WTC11 (cell line): Measurements from ENCODE around the gene IPO8. TPM values are rescaled to one million over a fixed set of nuclear protein-coding genes. Genes with fewer than 3 reads are reported as not detected.

ENCODE experiments used
- ATAC-seq: fragments of 200-7000 bp; cut with Tn5 transposase; 2 replicates; pipeline ENCODE4 v1.10.0; 2021; ENCODE audit warnings: mild to moderate bottlenecking, moderate library complexity
- CTCF ChIA-PET: fragments of 300-600 bp; sonication (Branson Sonifier 250); formaldehyde crosslinking; loops from one replicate; lab custom pipeline; 2021; ENCODE audit warnings: antibody characterized with exemption; lab: Charles Lee
- POLR2A ChIA-PET: fragments of 350-600 bp; sonication (Branson Sonifier 250); formaldehyde crosslinking; loops from one replicate; lab custom pipeline; 2021; ENCODE audit warnings: antibody characterized with exemption; lab: Charles Lee
- DNase-seq: peaks from one replicate; pipeline ENCODE4 v3.0.0; 2021; ENCODE audit warnings: low spot score
- H3K27ac Mint-ChIP-seq: 2 replicates; pipeline ENCODE4 v1.8.0; 2021; ENCODE audit warnings: mixed read lengths
- H3K27me3 Mint-ChIP-seq: 2 replicates; pipeline ENCODE4 v1.8.0; 2021; ENCODE audit warnings: low read depth, mild to moderate bottlenecking, moderate library complexity, mixed read lengths
- H3K36me3 Mint-ChIP-seq: 2 replicates; pipeline ENCODE4 v1.8.0; 2021; ENCODE audit warnings: mixed read lengths
- H3K4me1 Mint-ChIP-seq: 2 replicates; pipeline ENCODE4 v1.8.0; 2022; ENCODE audit warnings: mixed read lengths
- H3K4me3 Mint-ChIP-seq: 2 replicates; pipeline ENCODE4 v1.8.0; 2021; ENCODE audit warnings: mild to moderate bottlenecking, moderate library complexity, mixed read lengths
- H3K9me3 Mint-ChIP-seq: 2 replicates; pipeline ENCODE4 v1.8.0; 2021; ENCODE audit warnings: mixed read lengths
- ARID4B ChIP-seq: sonication (generic); formaldehyde crosslinking; IDR thresholded peaks from 2 replicates; pipeline ENCODE4 v1.8.0; 2023; ENCODE audit warnings: missing genetic modification reagents, mild to moderate bottlenecking, borderline replicate concordance
- ELF4 ChIP-seq: sonication (generic); formaldehyde crosslinking; IDR thresholded peaks from 2 replicates; pipeline ENCODE4 v1.8.1; 2022; ENCODE audit warnings: low read depth, mild to moderate bottlenecking, moderate library complexity, missing genetic modification reagents
- EMX1 ChIP-seq: fragments of 250-450 bp; sonication (Bioruptor Pico); IDR thresholded peaks from 2 replicates; pipeline ENCODE4 v1.8.0; 2021; ENCODE audit warnings: mild to moderate bottlenecking
- ETV6 ChIP-seq: sonication (generic); formaldehyde crosslinking; IDR thresholded peaks from 2 replicates; pipeline ENCODE4 v1.8.1; 2022; ENCODE audit warnings: mild to moderate bottlenecking, missing genetic modification reagents
- FOXK1 ChIP-seq: sonication (generic); formaldehyde crosslinking; IDR thresholded peaks from 2 replicates; pipeline ENCODE4 v1.8.0; 2022; ENCODE audit warnings: mild to moderate bottlenecking, moderate library complexity, missing genetic modification reagents
- IRF1 ChIP-seq: sonication (generic); formaldehyde crosslinking; IDR thresholded peaks from 2 replicates; pipeline ENCODE4 v1.8.0; 2023; ENCODE audit warnings: missing genetic modification reagents
- IRF2 ChIP-seq: sonication (generic); formaldehyde crosslinking; IDR thresholded peaks from 2 replicates; pipeline ENCODE4 v1.8.0; 2022; ENCODE audit warnings: low read depth, missing genetic modification reagents, borderline replicate concordance
- MXD4 ChIP-seq: fragments of 250-450 bp; sonication (Bioruptor Pico); IDR thresholded peaks from 2 replicates; pipeline ENCODE4 v1.8.0; 2021; ENCODE audit warnings: mild to moderate bottlenecking, moderate library complexity, borderline replicate concordance
- PRRX2 ChIP-seq: fragments of 250-450 bp; sonication (Bioruptor Pico); IDR thresholded peaks from 2 replicates; pipeline ENCODE4 v1.8.0; 2021; ENCODE audit warnings: mild to moderate bottlenecking
- SOX15 ChIP-seq: fragments of 250-450 bp; sonication (Bioruptor Pico); IDR thresholded peaks from 2 replicates; pipeline ENCODE4 v1.9.0; 2021; ENCODE audit warnings: mild to moderate bottlenecking
- STAT6 ChIP-seq: sonication (generic); formaldehyde crosslinking; conservative IDR thresholded peaks from 2 replicates; pipeline ENCODE4 v1.8.1; 2023; ENCODE audit warnings: mild to moderate bottlenecking, low read depth, missing genetic modification reagents, moderate library complexity
- USF1 ChIP-seq: sonication (generic); formaldehyde crosslinking; IDR thresholded peaks from 2 replicates; pipeline ENCODE4 v1.8.0; 2022; ENCODE audit warnings: mild to moderate bottlenecking, missing genetic modification reagents
- ZNF232 ChIP-seq: sonication (generic); formaldehyde crosslinking; IDR thresholded peaks from 2 replicates; pipeline ENCODE4 v1.8.0; 2022; ENCODE audit warnings: mild to moderate bottlenecking, missing genetic modification reagents
- ZNF281 ChIP-seq: sonication (generic); formaldehyde crosslinking; IDR thresholded peaks from 2 replicates; pipeline ENCODE4 v1.8.0; 2023; ENCODE audit warnings: mild to moderate bottlenecking, missing genetic modification reagents
- ZNF396 ChIP-seq: fragments of 250-450 bp; sonication (Bioruptor Pico); IDR thresholded peaks from 2 replicates; pipeline ENCODE4 v1.8.0; 2021; ENCODE audit warnings: mild to moderate bottlenecking, moderate library complexity, borderline replicate concordance
- ZNF512 ChIP-seq: sonication (generic); formaldehyde crosslinking; IDR thresholded peaks from 2 replicates; pipeline ENCODE4 v1.8.1; 2022; ENCODE audit warnings: missing genetic modification reagents, borderline replicate concordance
- total RNA-seq: library from RNA; stranded (reverse); gene quantifications from 3 replicates; pipeline ENCODE4 v1.2.3, GENCODE V29; 2021

Gene IPO8
- total RNA-seq, 1 experiment from 2014 or later = 44.8 TPM

GRCh38 chr12:30696943-30697342, 1.3 kb upstream of the IPO8 start:
- Mint-ChIP-seq H3K27ac (no peak overlapping the region), H3K36me3 (no peaks in the 10 kb centered on the region), H3K27me3 (no peaks in the 10 kb centered on the region), H3K9me3 (no peaks in the 10 kb centered on the region), H3K4me3 (peak overlapping the region; percentile 93), H3K4me1 (peaks cover 35% of the 10 kb centered on the region)
- TF ChIP-seq SOX15 (no peak), ZNF512 (CRISPR knock-in tag) (no peak), FOXK1 (CRISPR knock-in tag) (no peak), ZNF396 (CRISPR knock-in tag) (no peak)
- DNase-seq = no peak
- ChIA-PET CTCF (interaction anchor here (2.6 to 3.0 kb wide), 2 partner anchors 58 to 99 kb away, joined by 19 to 35 read pairs; partner anchors contain the start of gene CAPRIN2), POLR2A (no interaction called here)
- ATAC-seq = no peak

- CTCF ChIA-PET = interaction anchor here (0.8 to 3.0 kb wide), 7 partner anchors 11 to 126 kb away, joined by 4 to 35 read pairs (median 11); partner anchors contain the start of gene CAPRIN2
- H3K27ac Mint-ChIP-seq = no peak overlapping the region
- POLR2A ChIA-PET = interaction anchor here (1.5 kb wide), 1 partner anchor 100 kb away, joined by 6 read pairs; no protein-coding TSS in a partner anchor
These were observed 817 bp upstream of the IPO8 start for GRCh38 chr12:30696486-30696885.

More at GRCh38 chr12:30696486-30696885, 817 bp upstream of the IPO8 start:
- TF ChIP-seq ZNF232 = no peak
- no peak for TF ChIP-seq STAT6 (CRISPR knock-in tag)
- TF ChIP-seq USF1 (CRISPR knock-in tag) = no peak
- no peak for TF ChIP-seq IRF1 (CRISPR knock-in tag)
- TF ChIP-seq PRRX2 (CRISPR knock-in tag) = no peak
- TF ChIP-seq EMX1 (CRISPR knock-in tag) = no peak
- no peak for TF ChIP-seq ETV6 (CRISPR knock-in tag)
- no peak for TF ChIP-seq IRF2 (CRISPR knock-in tag)
- TF ChIP-seq ARID4B (CRISPR knock-in tag) = no peak
- TF ChIP-seq ZNF281 (CRISPR knock-in tag) = no peak
- TF ChIP-seq FOXK1 (CRISPR knock-in tag) = no peak
- TF ChIP-seq MXD4 (CRISPR knock-in tag) = no peak
- no peak for TF ChIP-seq ELF4 (CRISPR knock-in tag)
- no peak for TF ChIP-seq ZNF512 (CRISPR knock-in tag)
- Mint-ChIP-seq H3K4me3 (peak overlapping the region; percentile 93), H3K36me3 (no peaks in the 10 kb centered on the region), H3K27me3 (no peaks in the 10 kb centered on the region), H3K9me3 (no peaks in the 10 kb centered on the region), H3K4me1 (peaks cover 35% of the 10 kb centered on the region)
- DNase-seq = peak; percentile 25
- ATAC-seq = peak; percentile 44
